ENCODE results near the gene TSPAN18. TPM values are rescaled to one million over a fixed set of nuclear protein-coding genes. Genes with fewer than 3 reads are reported as not detected.

Gene TSPAN18
- total RNA-seq, 1 donor: under 0.01 TPM

DNA sequence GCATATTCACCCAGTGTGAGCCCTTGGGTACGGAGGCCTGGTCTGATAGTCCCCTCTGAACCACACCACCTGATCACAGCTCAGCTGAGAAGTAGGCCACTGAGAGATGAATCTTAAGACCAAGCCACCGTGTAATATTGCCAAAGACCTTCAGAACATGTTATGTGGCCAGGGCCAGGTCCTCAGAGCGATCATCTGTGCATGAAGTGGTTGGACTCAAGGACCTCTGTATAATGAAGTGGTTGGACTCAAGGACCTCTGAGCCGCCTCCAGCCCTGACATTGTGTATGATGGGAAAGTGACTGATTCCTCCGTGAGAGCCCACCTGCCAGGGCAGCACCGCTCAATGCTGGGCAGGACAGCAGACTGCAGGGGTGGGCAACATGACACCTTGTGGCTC is 153.7 kb downstream of the TSPAN18 start:
- TF ChIP-seq, protein P1, sequence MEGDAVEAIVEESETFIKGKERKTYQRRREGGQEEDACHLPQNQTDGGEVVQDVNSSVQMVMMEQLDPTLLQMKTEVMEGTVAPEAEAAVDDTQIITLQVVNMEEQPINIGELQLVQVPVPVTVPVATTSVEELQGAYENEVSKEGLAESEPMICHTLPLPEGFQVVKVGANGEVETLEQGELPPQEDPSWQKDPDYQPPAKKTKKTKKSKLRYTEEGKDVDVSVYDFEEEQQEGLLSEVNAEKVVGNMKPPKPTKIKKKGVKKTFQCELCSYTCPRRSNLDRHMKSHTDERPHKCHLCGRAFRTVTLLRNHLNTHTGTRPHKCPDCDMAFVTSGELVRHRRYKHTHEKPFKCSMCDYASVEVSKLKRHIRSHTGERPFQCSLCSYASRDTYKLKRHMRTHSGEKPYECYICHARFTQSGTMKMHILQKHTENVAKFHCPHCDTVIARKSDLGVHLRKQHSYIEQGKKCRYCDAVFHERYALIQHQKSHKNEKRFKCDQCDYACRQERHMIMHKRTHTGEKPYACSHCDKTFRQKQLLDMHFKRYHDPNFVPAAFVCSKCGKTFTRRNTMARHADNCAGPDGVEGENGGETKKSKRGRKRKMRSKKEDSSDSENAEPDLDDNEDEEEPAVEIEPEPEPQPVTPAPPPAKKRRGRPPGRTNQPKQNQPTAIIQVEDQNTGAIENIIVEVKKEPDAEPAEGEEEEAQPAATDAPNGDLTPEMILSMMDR (IDR thresholded peaks at IDR 0.05; ENCODE audit: insufficient read depth, low read depth, low read length): no peak
- DNase-seq (ENCODE audit: low read depth): no peak
- H3K4me3 ChIP-seq (ENCODE audit: low read depth, low read length): no peak overlapping the region

GRCh38 chr11:44880953-44881352 is 154.2 kb downstream of the TSPAN18 start:
- DNase-seq (ENCODE audit: low read depth): no peak
- TF ChIP-seq, protein P1 (IDR thresholded peaks at IDR 0.05; ENCODE audit: insufficient read depth, low read depth, low read length): no peak

DNA sequence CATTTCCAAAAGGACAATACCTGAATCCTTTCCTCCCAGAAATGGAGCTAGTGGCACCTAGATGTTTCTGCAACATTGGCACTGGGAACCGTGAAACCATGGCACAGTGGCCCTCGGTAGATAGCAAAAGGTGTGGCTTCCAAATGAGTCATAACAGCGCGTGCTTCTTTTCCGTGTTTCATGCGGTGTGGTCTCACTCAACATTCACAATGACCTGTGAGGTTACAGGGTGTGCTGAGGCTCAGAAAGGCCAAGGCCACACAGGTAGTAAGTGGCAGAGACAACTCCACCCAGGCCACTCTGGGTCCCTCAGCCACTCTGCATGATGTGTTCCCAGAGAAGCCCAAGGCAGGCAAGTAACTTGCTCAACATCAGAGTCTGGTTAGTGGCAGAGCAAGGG is 156.5 kb downstream of the TSPAN18 start:
- TF ChIP-seq, protein P1 (IDR thresholded peaks at IDR 0.05; ENCODE audit: insufficient read depth, low read depth, low read length): no peak
- no peak for DNase-seq (ENCODE audit: low read depth)
- no peak overlapping the region for H3K4me3 ChIP-seq (ENCODE audit: low read depth, low read length)

More at GRCh38 chr11:44880953-44881352, 154.2 kb downstream of the TSPAN18 start:
- no peak overlapping the region for H3K4me3 ChIP-seq (ENCODE audit: low read depth, low read length)

DNA sequence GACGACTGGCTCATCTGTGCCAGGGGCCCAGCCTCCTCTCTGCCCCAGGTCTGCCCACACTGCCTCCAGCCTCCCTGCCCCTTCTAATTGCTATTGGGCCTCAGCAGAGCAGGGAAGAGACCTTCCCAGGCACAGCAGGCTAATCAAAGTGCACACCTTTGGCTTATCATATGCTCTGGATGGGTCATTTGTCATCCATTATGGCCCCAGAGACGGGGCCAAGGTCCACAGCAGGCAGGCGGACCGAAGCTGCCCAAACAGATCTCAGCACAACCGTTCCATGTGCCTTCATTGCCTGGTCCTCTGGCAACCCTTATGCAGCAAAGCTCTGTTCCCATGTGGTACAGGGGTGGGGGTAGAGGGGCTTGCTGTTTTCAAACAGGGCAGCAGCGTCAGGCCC is 157.3 kb downstream of the TSPAN18 start:
- no peak overlapping the region for H3K4me3 ChIP-seq (ENCODE audit: low read depth, low read length)
- DNase-seq (ENCODE audit: low read depth): no peak
- TF ChIP-seq, protein P1 (IDR thresholded peaks at IDR 0.05; ENCODE audit: insufficient read depth, low read depth, low read length): no peak

- TF ChIP-seq, protein P1 (IDR thresholded peaks at IDR 0.05; ENCODE audit: insufficient read depth, low read depth, low read length): no peak
- no peak overlapping the region for H3K4me3 ChIP-seq (ENCODE audit: low read depth, low read length)
- no peak for DNase-seq (ENCODE audit: low read depth)
These were observed 158.5 kb downstream of the TSPAN18 start for GRCh38 chr11:44885065-44885810.

- no peak for DNase-seq (ENCODE audit: low read depth)
- TF ChIP-seq, protein P1 (IDR thresholded peaks at IDR 0.05; ENCODE audit: insufficient read depth, low read depth, low read length): no peak
- H3K4me3 ChIP-seq (ENCODE audit: low read depth, low read length): no peak overlapping the region
These were observed 159.4 kb downstream of the TSPAN18 start for GRCh38 chr11:44885919-44886789.

Measured in fibroblast of villous mesenchyme (primary cell).